HG03378 (cell line): ENCODE data around the gene HDAC6.

ENCODE experiments used
- ATAC-seq: cut with Tn5 transposase; IDR thresholded peaks from one replicate; pipeline ENCODE4 v1.9.1; 2021; ENCODE audit warnings: mild to moderate bottlenecking, moderate library complexity; ENCODE audit not compliant: unreplicated experiment

Gene HDAC6

GRCh38 chrX:48801280-48802088, at the start of gene HDAC6:
HDAC6 (plus strand) TSS chrX:48802067; CDS start chrX:48802693, 626 bp downstream.
- peak; percentile 87 for ATAC-seq

DNA sequence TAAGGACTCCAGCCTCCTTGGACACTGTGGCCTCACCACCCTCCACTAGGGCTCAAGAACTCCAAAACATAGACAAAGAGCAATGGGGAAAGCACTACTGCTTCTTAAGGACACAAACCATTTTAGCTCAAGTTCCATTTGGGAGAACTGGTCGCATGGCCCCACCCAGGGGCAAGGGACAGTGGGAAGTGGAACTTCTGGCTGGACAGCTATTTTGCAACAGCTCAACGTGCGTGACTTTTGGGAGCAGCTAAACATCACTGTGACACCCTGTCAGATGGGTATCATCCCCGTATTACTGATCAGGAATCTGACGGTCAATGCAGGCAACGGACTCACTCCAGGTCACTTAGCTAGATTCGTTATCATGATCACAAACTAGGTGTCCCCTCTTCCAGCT, 49.4 kb upstream of the HDAC6 start:
- no peak for ATAC-seq

GRCh38 chrX:48753708-48754228, 48.1 kb upstream of the HDAC6 start:
- ATAC-seq: no peak

DNA sequence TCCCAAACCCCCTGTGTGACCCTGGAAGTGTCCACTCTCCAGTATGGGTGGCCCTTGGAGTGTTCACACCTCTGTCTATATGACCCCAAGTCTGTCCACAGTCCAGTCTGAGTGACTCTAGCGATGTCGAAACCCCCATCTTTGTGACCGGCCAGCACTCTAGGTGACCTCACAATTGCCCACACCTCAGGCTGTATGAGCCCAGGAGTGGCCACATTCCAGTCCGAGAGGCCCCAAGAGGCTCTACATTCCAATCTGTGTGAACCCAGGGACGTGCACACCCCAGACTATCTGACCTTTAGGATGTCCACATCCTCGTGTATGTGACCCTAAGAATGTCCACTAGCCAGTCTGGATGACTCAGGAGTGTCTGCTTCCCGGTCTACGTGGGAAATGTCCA, 47.6 kb upstream of the HDAC6 start:
- ATAC-seq: no peak

DNA sequence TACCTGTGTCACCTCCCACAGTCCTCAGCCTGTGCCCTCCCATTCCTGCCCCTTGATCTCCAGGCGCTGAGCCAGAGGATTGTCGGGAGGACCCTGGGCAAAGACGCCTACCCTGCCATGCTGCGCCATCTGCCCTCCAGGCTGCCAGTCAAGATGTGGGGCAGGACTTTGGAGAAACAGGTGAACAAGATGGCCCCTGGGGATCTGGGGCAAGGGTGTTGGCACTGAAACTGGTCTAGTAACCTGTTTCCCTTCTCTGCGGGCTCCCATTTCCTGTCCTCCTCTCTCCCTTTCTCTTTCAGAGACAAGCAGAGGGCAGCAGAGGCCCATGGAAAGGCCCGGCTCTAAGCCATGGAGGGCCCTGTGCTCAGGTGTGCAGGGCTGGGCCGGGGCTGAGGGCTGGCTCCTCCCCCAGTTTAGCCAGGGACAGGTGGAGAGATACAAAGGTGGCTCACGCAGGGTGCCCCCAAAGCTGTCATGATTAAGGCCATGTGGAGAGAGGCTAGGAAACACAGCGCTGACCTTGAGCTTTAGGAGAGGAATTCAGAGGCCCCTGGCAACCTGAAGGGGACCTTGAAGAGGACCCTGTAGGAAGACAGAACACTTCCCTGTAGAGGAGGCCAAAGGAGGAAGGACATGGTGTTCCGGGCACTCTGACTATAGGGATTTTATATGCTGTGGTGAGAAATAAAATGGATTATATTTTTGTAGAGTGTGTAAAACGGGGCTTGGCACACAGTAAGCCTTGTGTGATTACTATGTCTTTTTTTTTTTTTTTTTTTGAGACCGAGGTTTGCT, 40.0 kb upstream of the HDAC6 start, which contains the start of gene GLOD5:
TSS of gene GLOD5 (plus strand) at position 74 of the 798 bp plus-strand sequence. CDS start at position 118, 44 bp downstream.
- no peak for ATAC-seq

- ATAC-seq: no peak
These were observed 32.6 kb upstream of the HDAC6 start for GRCh38 chrX:48769230-48769629.

- ATAC-seq: no peak
These were observed 31.6 kb upstream of the HDAC6 start for GRCh38 chrX:48770296-48770695.

DNA sequence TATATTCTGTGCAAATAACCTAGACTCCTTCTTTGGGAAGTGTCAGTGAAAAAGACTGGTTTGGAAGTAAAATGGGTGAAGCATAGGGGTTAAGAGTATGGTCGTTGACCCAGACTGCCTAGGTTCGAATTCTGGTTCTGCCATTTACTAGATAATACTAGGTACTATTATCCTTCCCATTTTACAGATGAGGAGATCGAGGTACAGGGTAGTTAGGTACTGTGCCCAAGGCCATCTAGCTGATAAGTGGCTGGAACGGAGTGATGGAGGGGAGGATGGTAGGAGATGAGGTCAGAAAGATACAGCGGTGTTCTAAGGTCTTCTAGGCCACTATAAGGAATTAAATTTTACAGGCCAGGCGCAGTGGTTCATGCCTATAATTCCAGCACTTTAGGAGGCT, 29.3 kb upstream of the HDAC6 start:
- ATAC-seq: no peak

- ATAC-seq: no peak
These were observed 24.9 kb upstream of the HDAC6 start for GRCh38 chrX:48776818-48777439.

DNA sequence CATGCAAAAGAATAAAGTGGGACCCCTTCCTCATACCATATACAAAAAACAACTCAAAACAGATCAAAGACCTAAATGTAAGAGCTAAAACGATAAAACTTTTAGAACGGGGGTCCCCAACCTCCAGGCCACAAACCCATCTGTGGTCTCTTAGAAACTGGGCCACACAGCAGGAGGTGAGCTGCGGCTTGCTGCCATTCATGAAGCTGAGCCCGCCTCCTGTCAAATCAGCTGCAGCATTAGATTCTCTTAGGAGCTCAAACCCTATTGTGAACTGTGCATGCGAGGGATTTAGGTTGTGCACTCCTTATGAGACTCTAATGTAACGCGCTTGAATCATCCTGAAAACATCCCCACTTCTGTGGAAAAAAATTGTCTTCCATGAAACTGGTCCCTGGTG, 22.5 kb upstream of the HDAC6 start:
- ATAC-seq: no peak

- no peak for ATAC-seq
These were observed 20.2 kb upstream of the HDAC6 start for GRCh38 chrX:48781705-48782104.

DNA sequence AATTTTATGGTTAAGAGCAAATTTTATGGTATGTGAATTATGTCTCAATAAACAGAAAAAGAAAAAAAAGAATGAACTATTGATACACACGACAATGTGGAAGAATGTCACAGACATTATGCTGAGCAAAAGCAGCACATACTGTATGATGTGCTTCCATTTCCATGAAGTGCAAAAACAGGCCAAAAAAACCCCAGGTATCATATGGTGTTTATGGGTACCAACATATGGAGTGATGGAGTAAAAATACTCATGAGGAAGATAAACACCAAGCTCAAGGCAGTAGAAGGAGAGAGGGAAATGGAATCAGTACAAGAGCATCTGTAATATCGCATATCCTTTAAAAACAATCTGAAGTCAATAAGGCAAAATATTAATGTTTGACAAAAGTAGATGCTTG, 19.7 kb upstream of the HDAC6 start:
- no peak for ATAC-seq

GRCh38 chrX:48782795-48783194, 19.1 kb upstream of the HDAC6 start:
- no peak for ATAC-seq

DNA sequence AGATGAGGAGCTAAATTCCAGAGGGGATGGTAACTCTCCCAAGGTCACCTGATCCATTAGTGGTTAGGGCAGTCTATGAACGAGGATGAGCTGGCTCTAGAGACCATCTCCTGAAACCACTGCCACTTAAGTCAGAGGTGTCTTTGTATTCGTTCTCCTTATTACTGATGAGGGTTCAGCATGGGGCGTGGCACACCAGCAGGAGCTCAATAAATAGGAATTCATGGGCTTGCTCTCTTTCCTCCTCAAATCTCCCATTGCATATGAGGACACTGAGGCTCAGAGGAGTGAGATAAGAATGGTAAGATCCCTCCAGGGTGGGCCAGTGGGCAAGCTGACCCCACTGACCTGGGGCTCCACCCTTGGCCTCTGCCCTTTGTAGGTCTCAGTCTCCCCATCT, 17.1 kb upstream of the HDAC6 start:
- ATAC-seq: no peak

DNA sequence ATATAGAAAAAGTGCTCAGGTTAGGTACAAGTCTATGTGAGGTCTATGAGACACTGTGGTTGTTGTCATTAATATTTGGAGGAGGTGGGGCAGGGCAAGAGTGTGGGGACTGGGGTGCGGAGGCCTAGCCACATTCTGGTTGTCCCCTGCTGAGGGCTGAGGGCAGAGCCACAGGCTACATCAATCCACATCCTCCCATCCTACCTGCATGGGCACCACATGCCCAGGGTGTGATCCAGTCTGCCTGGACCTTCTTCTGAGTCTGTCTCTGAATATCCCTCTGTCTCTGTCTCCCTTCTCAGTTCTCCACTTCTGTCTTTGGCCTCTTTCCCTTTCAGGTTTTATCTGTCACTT, 16.7 kb upstream of the HDAC6 start:
- no peak for ATAC-seq

DNA sequence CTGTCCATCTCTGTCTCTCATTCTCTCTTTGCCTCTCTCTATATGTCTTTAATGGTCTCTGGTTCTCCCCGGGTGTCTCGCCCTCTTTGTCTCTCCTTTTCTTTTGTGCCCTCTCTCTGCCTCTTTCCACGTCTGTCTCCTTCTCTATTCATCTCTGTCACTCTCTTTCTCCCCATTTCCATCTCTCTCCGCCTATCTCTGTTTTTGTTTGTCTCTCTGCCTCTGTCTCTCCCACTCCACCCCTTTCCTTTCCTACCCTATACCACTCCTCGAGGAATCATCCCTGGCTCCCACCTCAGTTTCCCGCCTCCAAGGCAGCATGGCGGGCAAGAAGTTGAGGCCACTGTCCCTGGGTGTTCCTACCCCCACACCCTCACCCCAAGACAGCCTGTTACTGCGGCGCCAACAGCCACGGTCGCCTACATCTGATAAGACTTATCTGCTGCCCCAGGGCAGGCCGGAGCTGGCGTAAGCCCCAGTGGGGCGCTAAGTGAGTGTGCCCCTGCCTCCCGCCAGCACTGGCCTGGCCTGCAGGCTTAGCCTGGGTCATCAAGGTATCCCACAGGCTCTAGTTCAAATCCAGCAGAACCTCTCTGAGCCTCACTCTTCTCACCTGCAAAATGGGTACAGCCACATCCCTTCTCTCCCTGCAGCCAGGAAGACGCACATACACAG, 16.2 kb upstream of the HDAC6 start:
- no peak for ATAC-seq

- ATAC-seq: no peak
These were observed 15.5 kb upstream of the HDAC6 start, which contains the start of gene GATA1 for GRCh38 chrX:48786341-48786800. GATA1 (plus strand) TSS chrX:48786590; CDS start chrX:48791110, 4,520 bp downstream.

GRCh38 chrX:48786825-48787504, 14.9 kb upstream of the HDAC6 start:
- no peak for ATAC-seq

- ATAC-seq: no peak
These were observed 14.1 kb upstream of the HDAC6 start for GRCh38 chrX:48787505-48788443.
